ENCODE data around the gene ANKRD52.
"Not testable (repeated sequence)": the region's sequence is repeated elsewhere in the genome, so short reads cannot be mapped to it uniquely, and the experiment has no call there.

Gene ANKRD52

GRCh38 chr12:56271031-56271430 is 12.8 kb upstream of the ANKRD52 start:
- no peak for DNase-seq

- DNase-seq, result no peak
Observed at GRCh38 chr12:56267443-56268071, 9.4 kb upstream of the ANKRD52 start.

GRCh38 chr12:56266693-56267442 is 8.7 kb upstream of the ANKRD52 start, which contains the start of gene COQ10A:
Gene COQ10A (plus strand): TSS chr12:56266942. CDS start chr12:56267119, 177 bp downstream.
- peak; percentile 91 for DNase-seq

GRCh38 chr12:56266068-56266692 is 8.0 kb upstream of the ANKRD52 start:
- DNase-seq, result not testable (repeated sequence)

- not testable (repeated sequence) for DNase-seq
Observed at GRCh38 chr12:56262955-56263354, 4.8 kb upstream of the ANKRD52 start.

GRCh38 chr12:56261503-56262232 is 3.5 kb upstream of the ANKRD52 start:
- no peak for DNase-seq

GRCh38 chr12:56260921-56261320 is 2.7 kb upstream of the ANKRD52 start:
- DNase-seq, result no peak

GRCh38 chr12:56260380-56260779 is 2.2 kb upstream of the ANKRD52 start:
- DNase-seq, result no peak

GRCh38 chr12:56258820-56259183 is 618 bp upstream of the ANKRD52 start:
- DNase-seq, result no peak

GRCh38 chr12:56257491-56258067 is 605 bp downstream of the ANKRD52 start:
- DNase-seq, result no peak

- DNase-seq, result no peak
Observed at GRCh38 chr12:56257071-56257470, 1.1 kb downstream of the ANKRD52 start.

- no peak for DNase-seq
Observed at GRCh38 chr12:56256326-56256960, 1.7 kb downstream of the ANKRD52 start.

GRCh38 chr12:56255671-56256070 is 2.5 kb downstream of the ANKRD52 start:
- DNase-seq, result no peak

- no peak for DNase-seq
Observed at GRCh38 chr12:56253091-56253490, 5.1 kb downstream of the ANKRD52 start.

- DNase-seq, result no peak
Observed at GRCh38 chr12:56252649-56253048, 5.5 kb downstream of the ANKRD52 start.

GRCh38 chr12:56248711-56249110 is 9.5 kb downstream of the ANKRD52 start:
- DNase-seq, result no peak

GRCh38 chr12:56247923-56248322 is 10.3 kb downstream of the ANKRD52 start:
- no peak for DNase-seq

GRCh38 chr12:56244494-56244893 is 13.7 kb downstream of the ANKRD52 start:
- DNase-seq, result no peak

GRCh38 chr12:56243731-56244181 is 14.4 kb downstream of the ANKRD52 start:
- DNase-seq, result no peak

- no peak for DNase-seq
Observed at GRCh38 chr12:56242986-56243385, 15.2 kb downstream of the ANKRD52 start.

- no peak for DNase-seq
Observed at GRCh38 chr12:56241424-56242303, 16.5 kb downstream of the ANKRD52 start.
